Endothelial cell (in vitro differentiated cells): ENCODE measurements around the gene ADGRG6. TPM values are rescaled to one million over a fixed set of nuclear protein-coding genes. Genes with fewer than 3 reads are reported as not detected.
"Not testable (repeated sequence)": the region's sequence is repeated elsewhere in the genome, so short reads cannot be mapped to it uniquely, and the experiment has no call there.

Experiments
- DNase-seq: peaks from one replicate; pipeline ENCODE4 v3.0.0; 2021; ENCODE audit warnings: low spot score
- H3K27ac Mint-ChIP-seq: one replicate; pipeline ENCODE4 v1.8.0; 2021; ENCODE audit warnings: mixed read lengths, inconsistent platforms; ENCODE audit not compliant: unreplicated experiment
- H3K27me3 Mint-ChIP-seq: one replicate; pipeline ENCODE4 v1.8.0; 2021; ENCODE audit warnings: mild to moderate bottlenecking, moderate library complexity, mixed read lengths, inconsistent platforms; ENCODE audit not compliant: unreplicated experiment
- H3K36me3 Mint-ChIP-seq: one replicate; pipeline ENCODE4 v1.8.0; 2021; ENCODE audit warnings: mild to moderate bottlenecking, low read depth, mixed read lengths, inconsistent platforms; ENCODE audit not compliant: unreplicated experiment
- H3K4me1 Mint-ChIP-seq: one replicate; pipeline ENCODE4 v1.8.0; 2021; ENCODE audit warnings: mild to moderate bottlenecking, mixed read lengths, inconsistent platforms; ENCODE audit not compliant: unreplicated experiment
- H3K4me3 Mint-ChIP-seq: one replicate; pipeline ENCODE4 v1.8.0; 2021; ENCODE audit warnings: mild to moderate bottlenecking, mixed read lengths, inconsistent platforms; ENCODE audit not compliant: unreplicated experiment
- H3K9me3 Mint-ChIP-seq: one replicate; pipeline ENCODE4 v1.8.0; 2021; ENCODE audit warnings: mixed read lengths, inconsistent platforms; ENCODE audit not compliant: unreplicated experiment
- total RNA-seq: library from RNA; stranded (reverse); fragmentation: NEBNext Ultra II Directional; extraction: Animal tissue kit (Norgen Biotek cat#: 25700); gene quantifications from one replicate; pipeline ENCODE4 v1.2.1, GENCODE V29; 2021; ENCODE audit not compliant: unreplicated experiment
- TF ChIP-seq, protein P1 (sequence below): fragments of 200-600 bp; sonication (generic); IDR thresholded peaks from one replicate; pipeline ENCODE4 v1.5.0; 2021; ENCODE audit warnings: antibody characterized with exemption; ENCODE audit not compliant: unreplicated experiment

Gene ADGRG6
- total RNA-seq, 1 donor from 2014 or later = 8.8 TPM

DNA sequence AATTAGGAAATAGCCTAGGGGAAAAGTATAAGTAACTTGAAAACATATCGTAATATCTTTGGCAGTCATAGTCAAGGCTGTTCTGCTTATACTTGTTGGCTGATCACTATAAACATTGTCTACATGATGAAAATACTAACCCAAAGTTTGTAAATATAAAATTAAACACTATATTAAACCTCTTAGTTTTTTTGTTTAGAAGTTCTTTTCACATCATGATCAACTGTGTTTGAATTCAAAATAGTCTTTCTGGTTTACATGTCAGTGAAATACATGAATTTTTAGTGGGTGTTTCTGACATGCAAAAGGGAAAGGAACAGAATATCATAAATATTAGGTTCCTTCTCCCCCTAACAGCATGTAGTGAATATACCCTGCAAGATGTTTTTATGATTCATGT, 43.5 kb downstream of the ADGRG6 start:
- H3K4me3 Mint-ChIP-seq = no peak overlapping the region
- H3K27ac Mint-ChIP-seq = no peak overlapping the region
- no peaks in the 10 kb centered on the region for H3K9me3 Mint-ChIP-seq
- peaks cover 4% of the 10 kb centered on the region for H3K4me1 Mint-ChIP-seq
- TF ChIP-seq, protein P1, sequence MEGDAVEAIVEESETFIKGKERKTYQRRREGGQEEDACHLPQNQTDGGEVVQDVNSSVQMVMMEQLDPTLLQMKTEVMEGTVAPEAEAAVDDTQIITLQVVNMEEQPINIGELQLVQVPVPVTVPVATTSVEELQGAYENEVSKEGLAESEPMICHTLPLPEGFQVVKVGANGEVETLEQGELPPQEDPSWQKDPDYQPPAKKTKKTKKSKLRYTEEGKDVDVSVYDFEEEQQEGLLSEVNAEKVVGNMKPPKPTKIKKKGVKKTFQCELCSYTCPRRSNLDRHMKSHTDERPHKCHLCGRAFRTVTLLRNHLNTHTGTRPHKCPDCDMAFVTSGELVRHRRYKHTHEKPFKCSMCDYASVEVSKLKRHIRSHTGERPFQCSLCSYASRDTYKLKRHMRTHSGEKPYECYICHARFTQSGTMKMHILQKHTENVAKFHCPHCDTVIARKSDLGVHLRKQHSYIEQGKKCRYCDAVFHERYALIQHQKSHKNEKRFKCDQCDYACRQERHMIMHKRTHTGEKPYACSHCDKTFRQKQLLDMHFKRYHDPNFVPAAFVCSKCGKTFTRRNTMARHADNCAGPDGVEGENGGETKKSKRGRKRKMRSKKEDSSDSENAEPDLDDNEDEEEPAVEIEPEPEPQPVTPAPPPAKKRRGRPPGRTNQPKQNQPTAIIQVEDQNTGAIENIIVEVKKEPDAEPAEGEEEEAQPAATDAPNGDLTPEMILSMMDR = no peak
- no peaks in the 10 kb centered on the region for H3K27me3 Mint-ChIP-seq
- DNase-seq = no peak
- H3K36me3 Mint-ChIP-seq = no peaks in the 10 kb centered on the region

DNA sequence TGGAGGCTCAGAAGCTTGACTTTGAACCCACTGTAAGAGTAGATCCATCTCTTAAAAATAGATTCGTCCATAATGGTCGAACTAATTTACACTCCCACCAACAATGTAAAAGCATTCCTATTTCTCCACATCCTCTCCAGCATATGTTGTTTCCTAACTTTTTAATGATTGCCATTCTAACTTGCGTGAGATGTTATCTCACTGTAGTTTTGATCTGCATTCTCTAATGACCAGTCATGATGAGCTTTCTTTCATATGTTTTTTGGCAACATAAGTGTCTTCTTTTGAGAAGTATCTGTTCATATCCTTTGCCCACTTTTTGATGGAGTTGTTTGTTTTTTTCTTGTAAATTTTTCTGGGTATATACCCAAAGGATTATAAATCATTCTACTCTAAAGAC, 44.4 kb downstream of the ADGRG6 start:
- not testable (repeated sequence) for H3K27ac Mint-ChIP-seq, H3K4me3 Mint-ChIP-seq, DNase-seq, H3K36me3 Mint-ChIP-seq, H3K27me3 Mint-ChIP-seq, H3K4me1 Mint-ChIP-seq, H3K9me3 Mint-ChIP-seq

DNA sequence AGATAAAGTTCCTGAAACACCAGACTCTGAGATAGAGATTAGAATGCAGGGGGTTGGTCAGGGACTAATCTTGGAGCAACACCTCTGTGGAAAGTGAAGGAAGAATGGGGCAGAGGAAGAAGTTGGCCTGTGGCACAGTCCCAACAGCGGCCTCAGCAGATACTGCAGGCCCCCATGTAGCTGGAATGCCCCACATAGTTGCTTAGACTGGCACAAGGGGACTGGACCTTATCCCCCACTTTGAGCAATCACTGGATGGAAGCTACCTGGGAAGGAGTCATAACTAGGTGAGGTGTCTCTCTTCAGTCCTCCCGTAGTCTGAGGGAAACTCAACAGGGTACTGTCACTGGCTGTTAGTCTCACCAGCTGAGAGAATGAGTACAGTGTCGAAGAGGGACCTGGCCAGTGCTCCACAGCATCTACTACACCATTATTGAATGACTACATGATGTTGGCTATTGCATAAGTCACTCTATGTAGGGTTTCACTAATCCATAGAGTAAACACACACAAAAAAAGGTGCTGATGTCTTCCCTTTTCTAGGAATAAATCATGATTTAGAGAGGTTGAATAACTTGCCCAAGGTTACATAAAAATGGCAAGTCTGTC, 47.5 kb downstream of the ADGRG6 start:
- H3K27ac Mint-ChIP-seq = no peak overlapping the region
- H3K27me3 Mint-ChIP-seq = no peaks in the 10 kb centered on the region
- TF ChIP-seq, protein P1 = no peak
- peaks cover 4% of the 10 kb centered on the region for H3K4me1 Mint-ChIP-seq
- no peaks in the 10 kb centered on the region for H3K9me3 Mint-ChIP-seq
- DNase-seq = no peak
- H3K4me3 Mint-ChIP-seq = no peak overlapping the region
- no peaks in the 10 kb centered on the region for H3K36me3 Mint-ChIP-seq

DNA sequence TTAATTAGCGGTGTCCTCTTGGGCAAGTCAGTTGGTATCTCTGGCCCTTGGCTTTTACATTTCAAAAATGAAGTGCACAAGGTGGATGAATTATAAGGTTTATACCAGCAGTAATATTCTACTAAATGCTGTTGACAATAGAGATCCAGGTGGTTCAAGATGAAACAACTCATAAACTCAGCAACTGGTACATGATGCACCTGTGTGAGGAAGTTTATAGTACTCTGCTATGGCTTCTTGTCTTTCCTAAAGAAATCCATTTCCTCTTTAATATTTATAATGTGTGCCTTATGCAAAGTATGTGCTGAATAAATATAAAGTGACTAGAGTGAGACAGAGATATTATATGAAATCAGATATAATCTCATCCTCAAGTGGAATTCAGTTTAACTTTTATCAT, 48.5 kb downstream of the ADGRG6 start:
- peaks cover 4% of the 10 kb centered on the region for H3K4me1 Mint-ChIP-seq

DNA sequence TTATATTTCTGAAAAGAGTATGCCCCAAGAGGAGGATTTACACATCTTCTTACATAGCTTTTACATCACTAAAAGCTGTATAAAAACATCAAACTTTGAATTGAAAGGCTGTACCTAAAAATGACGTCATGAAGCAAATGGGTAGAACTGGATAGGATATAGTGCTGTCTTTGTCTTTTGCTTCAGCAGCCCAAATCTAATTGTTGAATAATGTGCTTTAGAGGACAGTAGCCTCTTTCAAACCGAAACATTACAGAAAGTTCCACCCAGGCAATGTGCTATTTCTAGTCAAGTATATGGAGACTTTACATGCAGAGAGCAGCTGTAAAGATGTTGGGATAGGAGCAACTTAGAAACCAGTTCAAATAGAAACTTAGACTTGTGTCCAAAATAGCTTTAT, 51.9 kb downstream of the ADGRG6 start:
- DNase-seq = no peak
- TF ChIP-seq, protein P1 = no peak
- H3K27ac Mint-ChIP-seq = no peak overlapping the region
- H3K4me3 Mint-ChIP-seq = no peak overlapping the region
- H3K4me1 Mint-ChIP-seq = peaks cover 4% of the 10 kb centered on the region
- H3K36me3 Mint-ChIP-seq = no peaks in the 10 kb centered on the region
- no peaks in the 10 kb centered on the region for H3K27me3 Mint-ChIP-seq
- H3K9me3 Mint-ChIP-seq = no peaks in the 10 kb centered on the region

More for the DNA sequence above, 48.5 kb downstream of the ADGRG6 start:
- Mint-ChIP-seq H3K9me3 (no peaks in the 10 kb centered on the region), H3K27me3 (no peaks in the 10 kb centered on the region), H3K36me3 (no peaks in the 10 kb centered on the region), H3K4me3 (no peak overlapping the region), H3K27ac (no peak overlapping the region)
- TF ChIP-seq, protein P1 = no peak
- no peak for DNase-seq
